Uterus (tissue), 4 donors: ENCODE results near the gene RAD23B. TPM values are rescaled to one million over a fixed set of nuclear protein-coding genes. Genes with fewer than 3 reads are reported as not detected.

Source experiments
- DNase-seq, 2 donors: peaks; one replicate each; pipeline ENCODE4 v3.0.0-alpha.2; 2019 to 2020
- H3K27ac ChIP-seq, 2 donors: fragments of 200-600 bp; sonication (generic); 1 replicate in 1 of 2; 2 replicates in 1 of 2; pipeline ENCODE4 v1.5.1; 2016 to 2018
- H3K27me3 ChIP-seq, 2 donors: fragments of 200-600 bp; sonication (generic); one replicate each; pipeline ENCODE4 v1.5.1; 2018 to 2019; ENCODE audit warnings: control low read depth in 1 of 2
- H3K36me3 ChIP-seq, 2 donors: fragments of 200-600 bp; sonication (generic); one replicate each; pipeline ENCODE4 v1.5.1; 2019; ENCODE audit warnings: control low read depth in 1 of 2
- H3K4me1 ChIP-seq, 2 donors: fragments of 200-600 bp; sonication (generic); one replicate each; pipeline ENCODE4 v1.5.1; 2018 to 2019; ENCODE audit warnings: control low read depth in 1 of 2
- H3K4me3 ChIP-seq, 2 donors: fragments of 200-600 bp; sonication (generic); 1 replicate in 1 of 2; 2 replicates in 1 of 2; pipeline ENCODE4 v1.5.1; 2018 to 2019; ENCODE audit warnings: mild to moderate bottlenecking in 1 of 2
- H3K9me3 ChIP-seq, 2 donors: fragments of 200-600 bp; sonication (generic); one replicate each; pipeline ENCODE4 v1.5.1; 2019; ENCODE audit warnings: control low read depth in 1 of 2
- CTCF ChIP-seq, 4 experiments: fragments of 200-600 bp in 2 of 4; fragments of 450-650 bp in 2 of 4; sonication (generic) in 2 of 4; IDR thresholded peaks; one replicate each; pipeline ENCODE4 v1.5.1; 2016 to 2019; ENCODE audit warnings: antibody characterized with exemption in 4 of 4, mild to moderate bottlenecking in 2 of 4, moderate library complexity in 1 of 4
- POLR2A ChIP-seq, 2 donors: fragments of 450-650 bp; IDR thresholded peaks; one replicate each; pipeline ENCODE4 v1.6.1; 2016; ENCODE audit warnings: antibody characterized with exemption in 2 of 2, mild to moderate bottlenecking in 1 of 2, moderate library complexity in 1 of 2
- intact Hi-C: fragments of 100-400 bp; cut with DNase I; formaldehyde crosslinking; loops from one replicate; pipeline ENCODE4 v1.15.1; 2023; ENCODE audit warnings: low total_unique reads
- total RNA-seq, 4 donors: library from RNA; depleted of rRNA in 3 of 4; stranded (reverse); fragments of >200 nt in 3 of 4; gene quantifications; one replicate each; pipeline versions ENCODE4 v1.1.0 to v1.2.4, GENCODE V29; 2014 to 2023
- donor health status: DM: yes; HTN: yes; CAD: no.

The RAD23B gene
- total RNA-seq, 4 donors from 2014 or later = 39.5 to 92.9 (median 63.8) TPM

- no peaks in the 10 kb centered on the region for H3K36me3 ChIP-seq
- no peak overlapping the region for H3K27ac ChIP-seq
- peaks cover 0 to 4% of the 10 kb centered on the region in 2 donors for H3K4me1 ChIP-seq
- no peak overlapping the region for H3K4me3 ChIP-seq
- TF ChIP-seq CTCF (IDR thresholded peaks at IDR 0.05) = no peak
- no peak for TF ChIP-seq POLR2A (IDR thresholded peaks at IDR 0.05)
- DNase-seq = no peak
- no peaks in the 10 kb centered on the region for H3K9me3 ChIP-seq
- intact Hi-C loops = no loop called here
- H3K27me3 ChIP-seq = no peaks in the 10 kb centered on the region
Observed at GRCh38 chr9:107274096-107274495, 9.0 kb upstream of the RAD23B start.

GRCh38 chr9:107274953-107275422, 8.1 kb upstream of the RAD23B start:
- peak overlapping the region; percentile 15 for H3K27ac ChIP-seq
- intact Hi-C loops = no loop called here

GRCh38 chr9:107275530-107275929, 7.5 kb upstream of the RAD23B start:
- Histone ChIP-seq H3K27me3 (no peaks in the 10 kb centered on the region), H3K27ac (peak overlapping the region in 1 of 2 donors; percentile 15), H3K36me3 (no peaks in the 10 kb centered on the region), H3K4me1 (peaks cover 0 to 4% of the 10 kb centered on the region in 2 donors), H3K9me3 (no peaks in the 10 kb centered on the region), H3K4me3 (no peak overlapping the region)
- TF ChIP-seq POLR2A (IDR thresholded peaks at IDR 0.05) (no peak), CTCF (IDR thresholded peaks at IDR 0.05) (no peak)
- intact Hi-C loops = no loop called here
- no peak for DNase-seq

More at GRCh38 chr9:107274953-107275422, 8.1 kb upstream of the RAD23B start:
- no peak overlapping the region for H3K4me3 ChIP-seq
- no peaks in the 10 kb centered on the region for H3K36me3 ChIP-seq
- peaks cover 0 to 4% of the 10 kb centered on the region in 2 donors for H3K4me1 ChIP-seq
- TF ChIP-seq CTCF (IDR thresholded peaks at IDR 0.05) (no peak), POLR2A (IDR thresholded peaks at IDR 0.05) (no peak)
- H3K27me3 ChIP-seq = no peaks in the 10 kb centered on the region
- no peak for DNase-seq
- no peaks in the 10 kb centered on the region for H3K9me3 ChIP-seq

- no peak overlapping the region for H3K27ac ChIP-seq
- peaks cover 0 to 4% of the 10 kb centered on the region in 2 donors for H3K4me1 ChIP-seq
- H3K36me3 ChIP-seq = no peaks in the 10 kb centered on the region
- intact Hi-C loops = no loop called here
- no peaks in the 10 kb centered on the region for H3K27me3 ChIP-seq
- DNase-seq = no peak
- no peaks in the 10 kb centered on the region for H3K9me3 ChIP-seq
- TF ChIP-seq POLR2A (IDR thresholded peaks at IDR 0.05) (no peak), CTCF (IDR thresholded peaks at IDR 0.05) (no peak)
- no peak overlapping the region for H3K4me3 ChIP-seq
Observed at GRCh38 chr9:107276966-107277710, 5.9 kb upstream of the RAD23B start.

GRCh38 chr9:107277801-107278200, 5.3 kb upstream of the RAD23B start:
- no peaks in the 10 kb centered on the region for H3K9me3 ChIP-seq
- H3K27me3 ChIP-seq = no peaks in the 10 kb centered on the region
- intact Hi-C loops = no loop called here
- no peaks in the 10 kb centered on the region for H3K36me3 ChIP-seq
- no peak overlapping the region for H3K4me3 ChIP-seq
- no peak overlapping the region for H3K27ac ChIP-seq
- no peak for DNase-seq
- H3K4me1 ChIP-seq = peaks cover 0 to 7% of the 10 kb centered on the region in 2 donors
- TF ChIP-seq POLR2A (IDR thresholded peaks at IDR 0.05) = no peak
- no peak for TF ChIP-seq CTCF (IDR thresholded peaks at IDR 0.05)
